HCT116 (cell line): Measurements from ENCODE around the gene GPR17. TPM values are rescaled to one million over a fixed set of nuclear protein-coding genes. Genes with fewer than 3 reads are reported as not detected.

Source experiments
- ATAC-seq: fragments of 200-7000 bp; cut with Tn5 transposase; 2 replicates; pipeline ENCODE4 v1.9.1; 2020; ENCODE audit warnings: mild to moderate bottlenecking, moderate library complexity
- BruUV-seq: library from RNA; stranded (reverse); fragments of 400-500 nt; replicated peaks from 2 replicates; lab custom pipeline; 2021; lab: Mats Ljungman, UMichigan
- CTCF ChIA-PET: fragments of 300-600 bp; sonication (Branson Sonifier 250); formaldehyde crosslinking; loops from one replicate; lab custom pipeline; 2021; ENCODE audit warnings: antibody characterized with exemption; lab: Charles Lee
- POLR2A ChIA-PET: fragments of 300-600, 350-600 bp; sonication (Branson Sonifier 250); formaldehyde crosslinking; loops from one replicate; lab custom pipeline; 2021; ENCODE audit warnings: antibody characterized with exemption; lab: Charles Lee
- RAD21 ChIA-PET, 2 experiments: fragments of 300-600 bp; sonication (Branson Sonifier 250); formaldehyde crosslinking; loops; one replicate each; lab custom pipeline; 2023; ENCODE audit warnings: low total read pairs in 2 of 2; ENCODE audit not compliant: uncharacterized antibody in 2 of 2, unreplicated experiment in 2 of 2, low non-redundant PET in 1 of 2; lab: Charles Lee
- DNase-seq: peaks from one replicate; pipeline ENCODE4 v3.0.0-alpha.2; 2010; ENCODE audit warnings: low read depth, low spot score
- H2AFZ ChIP-seq: fragments of 200-600 bp; shearing (Covaris generic), sonication (generic); 2 replicates; pipeline ENCODE4 v1.6.1; 2017; ENCODE audit warnings: low read depth, mixed run types, mixed read lengths, antibody characterized with exemption, low read length; ENCODE audit not compliant: poor library complexity, severe bottlenecking
- H3K27ac ChIP-seq: 2 replicates; pipeline ENCODE4 v1.5.1; 2012; ENCODE audit warnings: low read depth, low read length
- H3K27me3 ChIP-seq: fragments of 200-600 bp; sonication (generic); 2 replicates; pipeline ENCODE4 v1.6.1; 2016; ENCODE audit warnings: mixed run types, low read length, mixed read lengths; ENCODE audit not compliant: insufficient read depth
- H3K36me3 ChIP-seq, 2 experiments: fragments of 200-500 bp in 1 of 2; fragments of 200-600 bp in 1 of 2; sonication (Bioruptor generic) in 1 of 2; sonication (generic) in 1 of 2; 2 replicates each; pipeline versions ENCODE4 v1.5.1 to v1.6.1; 2014 to 2016; ENCODE audit warnings: low read length in 2 of 2, inconsistent platforms in 1 of 2, mixed read lengths in 1 of 2, mixed run types in 1 of 2; ENCODE audit not compliant: insufficient read depth in 2 of 2, control insufficient read depth in 1 of 2
- H3K4me1 ChIP-seq, 2 experiments: fragments of 200-600 bp in 1 of 2; sonication (generic) in 1 of 2; 2 replicates each; pipeline versions ENCODE4 v1.5.1 to v1.6.1; 2012 to 2017; ENCODE audit warnings: low read length in 2 of 2, inconsistent platforms in 1 of 2, mild to moderate bottlenecking in 1 of 2, mixed read lengths in 1 of 2, mixed run types in 1 of 2, moderate library complexity in 1 of 2; ENCODE audit not compliant: insufficient read depth in 2 of 2, control insufficient read depth in 1 of 2
- H3K4me2 ChIP-seq: fragments of 200-600 bp; sonication (generic); 2 replicates; pipeline ENCODE4 v1.6.1; 2017; ENCODE audit warnings: mixed run types, low read length, mixed read lengths
- H3K4me3 ChIP-seq, 2 experiments: fragments of 200-600 bp in 1 of 2; sonication (generic) in 1 of 2; replicated peaks in 1 of 2; 2 replicates each; pipeline ENCODE4 v1.5.1; 2011 to 2016; ENCODE audit warnings: low read length in 2 of 2, control low read depth in 1 of 2, low read depth in 1 of 2, mild to moderate bottlenecking in 1 of 2, mixed read lengths in 1 of 2, mixed run types in 1 of 2
- H3K79me2 ChIP-seq: fragments of 200-600 bp; sonication (generic); 2 replicates; pipeline ENCODE4 v1.6.1; 2017; ENCODE audit warnings: mild to moderate bottlenecking, mixed run types, low read length, moderate library complexity, mixed read lengths; ENCODE audit not compliant: insufficient read depth
- H3K9ac ChIP-seq: fragments of 200-600 bp; sonication (generic); 2 replicates; pipeline ENCODE4 v1.6.1; 2016; ENCODE audit warnings: low read length, mixed read lengths
- H3K9me2 ChIP-seq: fragments of 200-600 bp; sonication (generic), shearing (Covaris generic); 2 replicates; pipeline ENCODE4 v1.6.1; 2017; ENCODE audit warnings: mixed run types, mild to moderate bottlenecking, moderate library complexity; ENCODE audit not compliant: insufficient read depth
- H3K9me3 ChIP-seq, 2 experiments: fragments of 200-500 bp in 1 of 2; fragments of 200-600 bp in 1 of 2; sonication (Bioruptor generic) in 1 of 2; sonication (generic) in 1 of 2; 2 replicates each; pipeline ENCODE4 v1.6.1; 2014 to 2017; ENCODE audit warnings: low read length in 2 of 2, mixed read lengths in 2 of 2, inconsistent platforms in 1 of 2, low read depth in 1 of 2, mild to moderate bottlenecking in 1 of 2, mixed run types in 1 of 2, moderate library complexity in 1 of 2; ENCODE audit not compliant: control insufficient read depth in 1 of 2, insufficient read depth in 1 of 2
- H4K20me1 ChIP-seq: fragments of 200-600 bp; sonication (generic), shearing (Covaris generic); 2 replicates; pipeline ENCODE4 v1.6.1; 2017; ENCODE audit warnings: mixed run types, mild to moderate bottlenecking, moderate library complexity; ENCODE audit not compliant: insufficient read depth
- CBX3 ChIP-seq: IDR thresholded peaks from 2 replicates; pipeline ENCODE4 v1.6.1; 2012; ENCODE audit warnings: low read depth
- CEBPB ChIP-seq: IDR thresholded peaks from 2 replicates; pipeline ENCODE4 v1.6.1; 2012; ENCODE audit warnings: low read depth
- CTCF ChIP-seq, 3 experiments: fragments of 200-600 bp in 1 of 3; sonication (generic) in 1 of 3; IDR thresholded peaks in 2 of 3; conservative IDR thresholded peaks in 1 of 3; 2 replicates each; pipeline ENCODE4 v1.5.1; 2012 to 2017; ENCODE audit warnings: low read depth in 2 of 3, low read length in 2 of 3, antibody characterized with exemption in 1 of 3, borderline replicate concordance in 1 of 3, control low read depth in 1 of 3, mild to moderate bottlenecking in 1 of 3, mixed read lengths in 1 of 3, mixed run types in 1 of 3, moderate library complexity in 1 of 3; ENCODE audit not compliant: insufficient read depth in 1 of 3
- ELF1 ChIP-seq: IDR thresholded peaks from 2 replicates; pipeline ENCODE4 v1.6.1; 2012; ENCODE audit warnings: low read depth, borderline replicate concordance
- MAX ChIP-seq: IDR thresholded peaks from 2 replicates; pipeline ENCODE4 v1.6.1; 2012
- RAD21 ChIP-seq: IDR thresholded peaks from 2 replicates; pipeline ENCODE4 v1.6.1; 2012; ENCODE audit warnings: low read depth, mild to moderate bottlenecking
- SP1 ChIP-seq: IDR thresholded peaks from 2 replicates; pipeline ENCODE4 v1.6.1; 2012; ENCODE audit warnings: low read depth
- SRF ChIP-seq: IDR thresholded peaks from 2 replicates; pipeline ENCODE4 v1.6.1; 2012; ENCODE audit warnings: low read depth
- intact Hi-C: fragments of 100-400 bp; cut with micrococcal nuclease; formaldehyde crosslinking; loops from 2 replicates; pipeline ENCODE4 v1.10.0; 2022
- total RNA-seq: library from RNA; stranded (reverse); gene quantifications from one replicate; pipeline ENCODE4 v1.2.1, GENCODE V29; 2021; ENCODE audit not compliant: unreplicated experiment

Gene GPR17
- total RNA-seq, 1 experiment from 2014 or later = not detected

GRCh38 chr2:127634066-127634617 lies 11.8 kb upstream of the GPR17 start:
- H3K4me2 ChIP-seq = no peak overlapping the region
- intact Hi-C loops = no loop called here
- ChIA-PET POLR2A (no interaction called here), RAD21 (no interaction called here), CTCF (no interaction called here)
- no peaks in the 10 kb centered on the region for H3K27me3 ChIP-seq
- no peak overlapping the region for H2AFZ ChIP-seq
- H3K9ac ChIP-seq = no peak overlapping the region
- H3K79me2 ChIP-seq = no peaks in the 10 kb centered on the region
- H3K9me2 ChIP-seq = no peaks in the 10 kb centered on the region
- H3K4me1 ChIP-seq = peaks cover 8 to 19% of the 10 kb centered on the region in 2 experiments
- H3K27ac ChIP-seq = no peak overlapping the region
- H3K36me3 ChIP-seq = no peaks in the 10 kb centered on the region
- H4K20me1 ChIP-seq = no peaks in the 10 kb centered on the region
- TF ChIP-seq SRF = no peak
- no peak for TF ChIP-seq RAD21
- no peak for TF ChIP-seq SP1
- TF ChIP-seq CEBPB = no peak
- no peak for TF ChIP-seq MAX
- no peak for TF ChIP-seq ELF1
- no peak for TF ChIP-seq CTCF (IDR thresholded peaks at IDR 0.05 in 2 of 3, conservative IDR thresholded peaks at IDR 0.05 in 1 of 3; ENCODE audit: borderline replicate concordance in 1 of 3, insufficient read depth in 1 of 3, low read depth in 2 of 3, low read length in 2 of 3)
- TF ChIP-seq CBX3 = no peak
- DNase-seq (no peak), ATAC-seq (no peak)
- no peaks in the 10 kb centered on the region for H3K9me3 ChIP-seq
- no peak overlapping the region for H3K4me3 ChIP-seq
- BruUV-seq = no TSS peak
